ENCODE measurements around the gene MPP4.

GRCh38 chr2:201647431-201647830, 51.0 kb downstream of the MPP4 start:
- no peak for TF ChIP-seq CTCF (CRISPR knock-in tag; IDR thresholded peaks at IDR 0.05)
- no peak for TF ChIP-seq MXI1 (IDR thresholded peaks at IDR 0.05; ENCODE audit: borderline replicate concordance, low read depth, low read length)
- TF ChIP-seq TAF1 (CRISPR knock-in tag; IDR thresholded peaks at IDR 0.05), result no peak
- TF ChIP-seq ZNF18 (CRISPR knock-in tag; IDR thresholded peaks at IDR 0.05; ENCODE audit: insufficient replicate concordance), result no peak
- no peak for TF ChIP-seq EZH2 (conservative IDR thresholded peaks at IDR 0.05; ENCODE audit: low read depth, low read length)
- TF ChIP-seq CHD2 (IDR thresholded peaks at IDR 0.05; ENCODE audit: low read depth, low read length), result no peak
- no peak for TF ChIP-seq POLR2A (IDR thresholded peaks at IDR 0.05; ENCODE audit: insufficient read depth in 1 of 2, low read depth in 2 of 2, low read length in 2 of 2)
